Panc1 (cell line): Measurements from ENCODE around the gene TXNDC11. TPM values are rescaled to one million over a fixed set of nuclear protein-coding genes. Genes with fewer than 3 reads are reported as not detected.

Experiments used
- ATAC-seq: fragments of 200-7000 bp; cut with Tn5 transposase; 2 replicates; pipeline ENCODE4 v1.9.1; 2020; ENCODE audit warnings: mild to moderate bottlenecking, moderate library complexity
- BruUV-seq: library from RNA; stranded (reverse); fragments of 400-500 nt; replicated peaks from 2 replicates; lab custom pipeline; 2021; lab: Mats Ljungman, UMichigan
- CTCF ChIA-PET: fragments of 300-600 bp; sonication (Branson Sonifier 250); formaldehyde crosslinking; loops from one replicate; lab custom pipeline; 2022; ENCODE audit warnings: antibody characterized with exemption; lab: Charles Lee
- POLR2A ChIA-PET: fragments of 300-600 bp; sonication (Branson Sonifier 250); formaldehyde crosslinking; loops from one replicate; lab custom pipeline; 2022; ENCODE audit warnings: antibody characterized with exemption; lab: Charles Lee
- DNase-seq: peaks from one replicate; pipeline ENCODE4 v3.0.0-alpha.2; 2010; ENCODE audit warnings: low read depth, low spot score
- H3K27ac ChIP-seq: 2 replicates; pipeline ENCODE4 v1.5.1; 2011; ENCODE audit warnings: mild to moderate bottlenecking, low read length, inconsistent platforms
- H3K27me3 ChIP-seq: fragments of 200-500 bp; sonication (Bioruptor generic); 2 replicates; pipeline ENCODE4 v1.6.0; 2014; ENCODE audit warnings: low read length, inconsistent platforms; ENCODE audit not compliant: control insufficient read depth, insufficient read depth
- H3K36me3 ChIP-seq: fragments of 200-500 bp; sonication (Bioruptor generic); 2 replicates; pipeline ENCODE4 v1.5.1; 2014; ENCODE audit warnings: inconsistent platforms, mild to moderate bottlenecking, low read length, moderate library complexity; ENCODE audit not compliant: control insufficient read depth, insufficient read depth
- H3K4me1 ChIP-seq: 2 replicates; pipeline ENCODE4 v1.5.1; 2011; ENCODE audit warnings: inconsistent platforms, mild to moderate bottlenecking, low read length, moderate library complexity; ENCODE audit not compliant: control insufficient read depth, insufficient read depth
- H3K4me3 ChIP-seq, 2 experiments: 2 replicates each; pipeline ENCODE4 v1.5.1; 2011 to 2012; ENCODE audit warnings: low read depth in 2 of 2, low read length in 2 of 2, mild to moderate bottlenecking in 2 of 2, inconsistent platforms in 1 of 2, moderate library complexity in 1 of 2
- H3K9me3 ChIP-seq: fragments of 200-500 bp; sonication (Bioruptor generic); 2 replicates; pipeline ENCODE4 v1.5.1; 2014; ENCODE audit warnings: low read depth, mild to moderate bottlenecking, inconsistent platforms, low read length, moderate library complexity; ENCODE audit not compliant: control insufficient read depth, insufficient read depth
- POLR2AphosphoS5 ChIP-seq: IDR thresholded peaks from 2 replicates; pipeline ENCODE4 v1.6.1; 2012; ENCODE audit warnings: mild to moderate bottlenecking, low read depth, low read length, moderate library complexity
- REST ChIP-seq, 2 experiments: IDR thresholded peaks; 2 replicates each; pipeline ENCODE4 v1.6.1; 2011 to 2012; ENCODE audit warnings: low read depth in 2 of 2, control low read depth in 1 of 2, low read length in 1 of 2, mild to moderate bottlenecking in 1 of 2, moderate library complexity in 1 of 2; ENCODE audit not compliant: insufficient read depth in 1 of 2
- SIN3A ChIP-seq: IDR thresholded peaks from 2 replicates; pipeline ENCODE4 v1.6.1; 2012; ENCODE audit warnings: low read depth, mild to moderate bottlenecking, low read length, moderate library complexity, borderline replicate concordance; ENCODE audit not compliant: insufficient read depth
- TCF7L2 ChIP-seq: IDR thresholded peaks from 2 replicates; pipeline ENCODE4 v1.6.1; 2011; ENCODE audit warnings: mild to moderate bottlenecking, low read depth, low read length, inconsistent platforms
- in situ Hi-C: cut with HindIII; loops from 2 replicates; pipeline ENCODE4 v1.10.0; 2016; ENCODE audit warnings: low sequenced_read_pairs, low pct_unique_long_range_greater_than_20kb
- intact Hi-C: fragments of 100-400 bp; cut with micrococcal nuclease; formaldehyde crosslinking; loops from one replicate; pipeline ENCODE4 v1.10.0; 2022; ENCODE audit not compliant: unreplicated experiment
- total RNA-seq: library from RNA; stranded (reverse); gene quantifications from one replicate; pipeline ENCODE4 v1.2.1, GENCODE V29; 2021; ENCODE audit not compliant: unreplicated experiment
- TF ChIP-seq, protein P1 (sequence below): fragments of 450-650 bp; IDR thresholded peaks from 2 replicates; pipeline ENCODE4 v1.5.1; 2017; ENCODE audit warnings: mild to moderate bottlenecking

TXNDC11 gene
- total RNA-seq, 1 experiment from 2014 or later: 30.5 TPM

- DNase-seq (no peak), ATAC-seq (no peak)
- peaks cover 19% of the 10 kb centered on the region for H3K36me3 ChIP-seq
- no peak overlapping the region for H3K4me3 ChIP-seq
- in situ Hi-C loops (no loop called here), intact Hi-C loops (no loop called here)
- BruUV-seq: no TSS peak
- no peaks in the 10 kb centered on the region for H3K9me3 ChIP-seq
- TF ChIP-seq, protein P1, sequence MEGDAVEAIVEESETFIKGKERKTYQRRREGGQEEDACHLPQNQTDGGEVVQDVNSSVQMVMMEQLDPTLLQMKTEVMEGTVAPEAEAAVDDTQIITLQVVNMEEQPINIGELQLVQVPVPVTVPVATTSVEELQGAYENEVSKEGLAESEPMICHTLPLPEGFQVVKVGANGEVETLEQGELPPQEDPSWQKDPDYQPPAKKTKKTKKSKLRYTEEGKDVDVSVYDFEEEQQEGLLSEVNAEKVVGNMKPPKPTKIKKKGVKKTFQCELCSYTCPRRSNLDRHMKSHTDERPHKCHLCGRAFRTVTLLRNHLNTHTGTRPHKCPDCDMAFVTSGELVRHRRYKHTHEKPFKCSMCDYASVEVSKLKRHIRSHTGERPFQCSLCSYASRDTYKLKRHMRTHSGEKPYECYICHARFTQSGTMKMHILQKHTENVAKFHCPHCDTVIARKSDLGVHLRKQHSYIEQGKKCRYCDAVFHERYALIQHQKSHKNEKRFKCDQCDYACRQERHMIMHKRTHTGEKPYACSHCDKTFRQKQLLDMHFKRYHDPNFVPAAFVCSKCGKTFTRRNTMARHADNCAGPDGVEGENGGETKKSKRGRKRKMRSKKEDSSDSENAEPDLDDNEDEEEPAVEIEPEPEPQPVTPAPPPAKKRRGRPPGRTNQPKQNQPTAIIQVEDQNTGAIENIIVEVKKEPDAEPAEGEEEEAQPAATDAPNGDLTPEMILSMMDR: no peak
- TF ChIP-seq TCF7L2 (no peak), REST (IDR thresholded peaks at IDR 0.05; ENCODE audit: insufficient read depth in 1 of 2, low read depth in 2 of 2, low read length in 1 of 2) (no peak), POLR2AphosphoS5 (no peak), SIN3A (no peak)
- POLR2A ChIA-PET: interaction anchor here (0.6 kb wide), 1 partner anchor 92 kb away, joined by 4 read pairs; no protein-coding TSS in a partner anchor
- no peaks in the 10 kb centered on the region for H3K27me3 ChIP-seq
- no peaks in the 10 kb centered on the region for H3K4me1 ChIP-seq
- no peak overlapping the region for H3K27ac ChIP-seq
- CTCF ChIA-PET: no interaction called here
Measured at GRCh38 chr16:11731222-11731621, 11.4 kb downstream of the TXNDC11 start.

GRCh38 chr16:11729787-11730186, 12.9 kb downstream of the TXNDC11 start:
- Histone ChIP-seq H3K4me3 (no peak overlapping the region), H3K36me3 (peaks cover 19% of the 10 kb centered on the region), H3K4me1 (no peaks in the 10 kb centered on the region), H3K27ac (no peak overlapping the region), H3K9me3 (no peaks in the 10 kb centered on the region), H3K27me3 (no peaks in the 10 kb centered on the region)
- ChIA-PET POLR2A (no interaction called here), CTCF (interaction anchor here (0.6 kb wide), 1 partner anchor 587 kb away, joined by 3 read pairs; no protein-coding TSS in a partner anchor)
- ATAC-seq (no peak), DNase-seq (no peak)
- intact Hi-C loops: no loop called here
- BruUV-seq: no TSS peak
- in situ Hi-C loops: no loop called here
- TF ChIP-seq, protein P1: no peak
- TF ChIP-seq REST (IDR thresholded peaks at IDR 0.05; ENCODE audit: insufficient read depth in 1 of 2, low read depth in 2 of 2, low read length in 1 of 2): no peak
- no peak for TF ChIP-seq SIN3A
- no peak for TF ChIP-seq POLR2AphosphoS5
- TF ChIP-seq TCF7L2: no peak
